ENCODE measurements around the gene RBFOX1.
A peak's percentile ranks its signal among the peaks of the same experiment; 100 is the strongest.

Gene RBFOX1

DNA sequence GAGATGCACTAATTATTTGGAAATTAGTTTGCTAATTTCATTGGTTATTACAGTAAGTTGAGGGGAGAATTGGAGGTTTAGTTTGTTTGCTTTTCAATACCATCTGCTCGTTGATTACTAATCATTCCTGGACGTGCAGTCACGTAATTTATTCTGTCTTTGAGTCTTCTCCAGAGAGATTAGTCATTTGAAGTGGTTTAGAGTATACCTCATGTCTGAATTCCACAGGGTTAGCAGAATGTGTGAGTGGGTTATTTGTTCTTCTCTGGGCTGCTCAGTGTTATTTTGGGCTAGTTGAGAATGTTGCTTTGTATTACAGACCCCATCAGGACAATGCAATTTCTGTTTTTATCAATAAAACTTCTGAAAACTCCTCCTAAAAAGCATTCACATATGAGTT is 265.0 kb downstream of the RBFOX1 start:
- DNase-seq (ENCODE audit: low read depth, low spot score): no peak

DNA sequence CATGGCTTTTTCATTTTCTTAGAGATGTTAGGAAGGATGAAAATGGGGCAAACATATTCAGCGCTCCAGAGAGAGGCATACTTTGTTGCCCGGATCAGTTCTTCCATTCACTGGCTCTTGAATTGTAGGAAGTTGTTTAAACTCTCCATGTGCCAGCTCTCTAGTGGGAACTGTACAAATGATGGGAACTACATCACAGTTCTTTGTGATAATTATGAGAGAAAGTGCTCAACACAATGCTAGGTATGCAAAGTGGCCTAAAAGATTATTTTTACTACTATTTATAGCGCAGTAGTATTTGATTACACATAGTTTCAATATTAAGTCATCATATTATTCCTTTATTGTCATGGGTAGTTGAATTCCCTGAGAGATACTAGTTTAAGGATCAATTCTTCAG is 268.5 kb downstream of the RBFOX1 start:
- no peak for DNase-seq (ENCODE audit: low read depth, low spot score)

DNA sequence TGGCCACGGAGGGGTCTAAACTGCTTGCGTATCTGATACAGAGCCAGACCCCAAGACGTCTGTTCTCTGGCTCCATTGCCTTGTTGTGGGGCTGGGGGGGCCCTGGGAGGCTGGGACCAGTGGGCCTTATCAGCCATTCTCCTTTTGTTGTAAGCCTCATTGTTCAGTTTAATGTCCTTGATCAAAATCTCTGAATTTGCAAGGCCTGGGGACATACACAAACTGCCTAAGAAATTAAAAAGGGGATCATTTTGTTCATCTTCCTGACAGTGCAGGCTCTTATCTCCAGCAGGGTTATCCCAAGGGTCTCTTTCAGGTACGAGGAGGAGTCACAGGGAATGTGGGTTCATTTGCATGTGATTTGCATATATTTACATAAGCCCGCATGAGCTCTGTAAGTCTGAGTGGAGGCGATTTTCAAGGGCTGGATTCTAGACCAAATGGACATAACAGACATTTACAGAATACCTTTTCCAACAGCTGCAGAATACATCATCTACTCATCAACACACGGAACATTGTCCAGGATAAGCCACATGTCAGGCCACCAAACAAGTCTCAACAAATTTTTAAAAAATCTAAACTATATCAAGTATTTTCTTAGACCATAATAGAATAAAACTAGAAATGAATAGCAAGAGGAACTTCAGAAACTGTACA is 269.8 kb downstream of the RBFOX1 start:
- no peak for DNase-seq (ENCODE audit: low read depth, low spot score)

DNA sequence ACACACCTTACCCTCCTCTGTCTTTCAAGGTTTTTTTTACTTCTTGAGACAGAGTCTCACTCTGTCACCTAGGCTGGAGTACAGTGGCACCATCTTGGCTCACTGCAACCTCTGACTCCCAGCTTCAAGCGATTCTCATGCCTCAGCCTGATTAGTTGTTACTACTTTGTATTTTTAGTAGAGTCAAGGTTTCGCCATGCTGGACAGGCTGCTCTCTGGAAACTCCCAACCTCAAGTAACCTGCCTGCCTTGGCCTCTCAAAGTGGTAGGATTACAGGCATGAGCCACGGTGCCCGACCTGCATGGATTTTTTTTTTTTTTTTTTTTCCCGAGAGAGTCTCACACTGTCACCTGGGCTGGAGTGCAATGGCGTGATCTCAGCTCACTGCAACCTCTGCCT is 273.2 kb downstream of the RBFOX1 start:
- no peak for DNase-seq (ENCODE audit: low read depth, low spot score)

DNA sequence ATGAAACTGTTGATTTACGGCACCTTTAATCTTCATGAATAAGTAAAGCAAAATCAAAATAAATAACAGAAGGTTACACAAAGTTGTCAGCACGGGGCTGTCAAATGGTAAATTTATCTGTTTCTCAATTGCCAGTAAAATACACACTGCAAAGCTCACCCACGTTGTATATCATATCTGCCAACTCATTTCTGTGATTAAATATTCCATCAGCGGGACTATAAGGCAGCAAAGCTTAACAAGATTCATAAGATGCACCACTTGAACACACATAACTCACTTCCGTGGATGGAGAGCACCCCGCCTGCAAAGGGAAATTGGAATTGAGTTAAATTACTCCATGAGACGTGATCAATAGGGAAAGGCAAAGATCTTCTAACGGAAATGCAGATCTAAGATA is 280.0 kb downstream of the RBFOX1 start:
- DNase-seq (ENCODE audit: low read depth, low spot score): no peak

DNA sequence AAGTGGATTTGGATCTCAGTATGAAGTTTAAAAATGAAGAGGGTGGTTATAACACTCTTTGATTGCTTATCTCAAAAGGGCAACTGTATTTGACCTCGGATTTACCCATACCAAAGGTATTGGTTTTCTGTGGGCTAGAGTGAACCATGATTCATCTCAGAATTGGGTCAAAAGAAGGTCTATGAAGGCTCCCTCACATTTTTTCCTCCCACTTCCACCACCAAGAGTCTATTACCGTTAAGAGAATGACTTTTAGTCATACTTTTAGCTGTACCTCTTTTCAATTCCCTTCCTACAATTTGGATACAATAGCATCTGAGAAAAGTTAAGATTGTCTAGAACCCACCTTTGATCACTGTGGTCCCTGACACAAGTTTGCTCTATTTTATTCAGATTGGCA is 280.9 kb downstream of the RBFOX1 start:
- DNase-seq (ENCODE audit: low read depth, low spot score): no peak

DNA sequence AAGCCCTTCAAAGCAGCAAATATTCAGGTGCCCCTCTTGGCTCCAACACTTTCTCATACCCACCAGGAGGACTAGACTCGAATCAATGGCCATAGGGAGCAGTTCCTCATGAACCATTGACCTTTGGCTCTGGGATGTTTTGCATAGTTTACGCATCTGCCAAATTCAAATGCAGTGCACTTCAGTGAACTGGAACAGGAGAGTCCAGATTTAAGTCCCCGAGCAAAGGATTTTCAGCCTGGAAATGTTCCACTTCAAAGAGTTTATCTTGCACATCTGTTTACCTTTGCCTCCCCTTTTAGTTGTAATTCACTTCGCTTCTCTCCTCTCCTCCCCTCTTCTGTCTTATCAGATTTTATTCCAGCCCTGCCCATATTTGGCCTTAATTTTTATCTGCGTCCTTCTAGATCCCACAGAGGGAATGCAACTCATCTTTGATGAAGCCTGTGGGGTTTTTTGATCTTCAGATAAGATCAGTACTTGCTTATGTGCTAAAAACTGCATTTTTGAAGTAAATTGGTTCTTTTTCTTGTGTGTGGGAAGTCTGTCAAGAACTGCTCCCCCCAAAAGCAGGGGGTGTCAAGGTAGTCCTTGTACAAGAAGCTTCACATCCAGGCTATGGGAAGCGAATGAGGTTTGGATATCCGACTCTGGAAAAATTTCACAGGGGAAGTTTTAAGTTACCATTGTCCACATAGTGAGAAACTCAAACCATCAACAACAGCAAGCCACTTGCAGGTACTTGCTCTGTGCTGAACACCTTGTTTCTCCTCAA is 281.6 kb downstream of the RBFOX1 start:
- no peak for DNase-seq (ENCODE audit: low read depth, low spot score)

DNA sequence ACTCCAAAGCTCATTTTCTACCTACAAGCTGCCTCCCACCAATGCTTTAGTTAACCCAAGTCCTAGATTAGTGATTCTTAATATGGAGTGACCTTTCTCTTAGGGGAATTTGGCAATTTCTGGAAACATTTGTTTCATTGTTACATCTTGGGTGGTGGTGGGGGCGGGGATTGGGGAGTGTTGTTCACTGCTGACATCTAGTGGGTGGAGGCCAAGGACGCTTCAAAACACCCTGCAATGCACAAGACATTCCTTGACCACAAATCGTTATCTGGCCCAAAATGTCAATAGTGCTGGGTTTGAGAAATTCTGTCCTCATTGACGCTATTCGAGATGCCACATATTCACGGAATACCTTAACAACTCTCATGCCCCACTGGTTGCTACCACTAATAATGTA is 282.9 kb downstream of the RBFOX1 start:
- no peak for DNase-seq (ENCODE audit: low read depth, low spot score)

DNA sequence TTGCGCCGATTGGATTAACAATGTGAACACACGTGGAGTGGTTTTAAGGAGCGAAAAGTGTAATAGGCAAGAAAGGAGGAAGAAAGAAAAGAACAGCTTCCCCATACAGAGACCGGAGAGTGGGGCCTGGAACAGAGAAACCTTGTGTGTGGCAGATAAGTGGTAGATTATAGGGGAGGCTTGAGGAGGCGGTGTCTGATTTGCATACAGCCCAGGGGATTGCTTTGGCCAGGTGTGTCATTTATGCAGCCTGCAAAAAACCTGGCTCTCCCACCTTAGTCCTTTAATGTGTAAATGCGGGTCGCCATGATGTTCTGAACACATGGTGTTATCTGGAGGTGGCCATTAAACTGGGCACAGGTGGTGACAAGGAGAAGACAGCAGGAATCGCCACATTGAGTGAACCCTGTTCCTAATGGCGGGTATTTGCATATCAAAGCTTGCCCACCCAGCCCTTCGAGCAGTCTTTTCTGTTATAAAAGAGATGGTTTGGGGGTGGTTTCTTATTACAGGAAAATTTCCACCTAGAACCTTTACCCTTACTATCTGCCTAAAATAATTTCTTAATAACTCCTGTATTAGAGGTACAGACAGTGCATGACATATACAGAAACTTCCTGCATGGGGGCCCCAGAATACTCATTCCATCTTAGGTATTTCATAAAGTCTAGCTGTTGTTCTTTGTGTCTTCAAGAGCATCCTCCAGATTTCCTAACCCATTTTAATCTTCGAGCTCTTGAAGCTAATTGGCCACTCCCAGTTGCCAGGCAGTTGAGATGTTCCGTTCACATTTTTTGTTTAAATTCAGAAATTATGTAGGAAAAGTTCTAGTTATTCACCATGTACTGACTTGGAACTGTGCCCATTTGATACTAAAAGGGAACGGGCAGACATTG is 292.5 kb downstream of the RBFOX1 start:
- no peak for DNase-seq (ENCODE audit: low read depth, low spot score)

DNA sequence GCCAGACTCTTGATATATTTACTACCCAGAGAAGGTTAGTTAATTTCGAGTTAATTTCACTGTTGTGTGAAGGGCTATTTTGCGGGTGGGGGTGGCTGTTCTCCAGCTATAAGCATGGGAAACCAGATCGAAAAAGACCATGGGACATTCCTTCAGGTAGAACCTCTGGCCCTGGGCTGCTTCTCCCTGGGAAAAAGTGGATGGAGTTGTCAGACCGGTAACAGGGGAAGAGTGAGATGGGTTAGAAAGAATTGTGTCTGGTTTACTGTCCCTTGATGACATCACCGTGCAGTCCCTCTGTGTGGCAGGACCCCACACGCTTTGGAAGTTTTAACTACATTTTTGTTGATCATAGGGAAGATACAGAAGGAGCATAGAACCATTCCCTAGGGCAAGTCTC is 296.3 kb downstream of the RBFOX1 start:
- no peak for DNase-seq (ENCODE audit: low read depth, low spot score)

DNA sequence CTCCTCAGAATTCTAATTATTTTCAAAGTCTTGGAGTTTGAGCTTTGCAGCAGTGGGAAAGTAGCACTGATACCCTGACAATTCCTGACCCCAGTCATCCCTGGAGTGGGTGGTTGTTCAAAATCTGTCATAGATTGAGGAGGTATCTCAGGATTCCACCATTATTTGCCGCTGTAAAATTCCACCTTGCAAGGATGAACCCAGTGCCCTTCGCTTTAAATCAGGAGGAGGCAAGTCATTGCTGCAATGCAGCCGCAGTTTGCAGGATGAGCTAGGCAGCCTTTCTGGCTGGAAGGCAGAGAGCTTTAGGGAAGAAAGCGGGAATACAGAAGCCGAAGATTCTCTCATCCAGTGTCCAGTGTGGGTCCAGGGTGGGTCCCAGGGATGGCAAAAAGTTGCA is 296.9 kb downstream of the RBFOX1 start:
- no peak for DNase-seq (ENCODE audit: low read depth, low spot score)

DNA sequence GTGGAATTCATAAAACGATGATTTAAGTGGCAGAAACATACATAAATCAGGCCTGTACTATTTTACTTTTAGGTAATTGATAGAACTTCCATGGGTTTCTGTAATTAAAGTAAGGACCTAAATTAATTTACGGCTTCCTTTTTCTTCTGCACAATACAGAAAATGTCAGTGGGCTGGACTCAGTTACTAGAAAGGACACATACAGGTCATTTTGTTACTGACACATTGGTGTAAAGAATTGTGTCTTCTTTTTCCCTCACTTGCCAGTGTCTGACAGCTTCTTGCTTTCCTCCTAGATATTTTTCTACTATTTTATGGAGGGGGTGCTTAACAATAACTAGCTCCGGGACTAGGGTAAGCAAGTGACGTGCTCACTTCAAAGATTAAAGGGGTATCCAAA is 304.8 kb downstream of the RBFOX1 start:
- no peak for DNase-seq (ENCODE audit: low read depth, low spot score)

DNA sequence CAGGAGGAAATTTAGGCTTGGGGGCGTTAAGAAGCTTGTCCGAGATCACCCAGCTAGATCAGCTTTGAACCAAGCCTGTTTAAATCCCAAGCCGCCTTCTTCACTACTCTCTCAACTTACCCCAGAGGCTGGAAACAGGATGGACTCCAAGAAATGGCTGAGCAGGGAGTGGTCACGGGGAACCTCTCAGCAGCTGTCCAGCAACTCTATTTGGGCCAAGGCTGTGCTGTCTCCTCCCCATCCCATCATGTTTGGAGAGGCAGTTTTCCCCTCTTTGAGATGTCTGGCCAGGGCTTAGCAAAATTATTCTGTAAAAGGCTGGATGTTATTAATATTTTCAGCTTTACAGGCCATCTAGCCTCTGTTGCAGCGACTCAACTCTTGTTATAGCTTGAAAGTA is 305.7 kb downstream of the RBFOX1 start:
- no peak for DNase-seq (ENCODE audit: low read depth, low spot score)

DNA sequence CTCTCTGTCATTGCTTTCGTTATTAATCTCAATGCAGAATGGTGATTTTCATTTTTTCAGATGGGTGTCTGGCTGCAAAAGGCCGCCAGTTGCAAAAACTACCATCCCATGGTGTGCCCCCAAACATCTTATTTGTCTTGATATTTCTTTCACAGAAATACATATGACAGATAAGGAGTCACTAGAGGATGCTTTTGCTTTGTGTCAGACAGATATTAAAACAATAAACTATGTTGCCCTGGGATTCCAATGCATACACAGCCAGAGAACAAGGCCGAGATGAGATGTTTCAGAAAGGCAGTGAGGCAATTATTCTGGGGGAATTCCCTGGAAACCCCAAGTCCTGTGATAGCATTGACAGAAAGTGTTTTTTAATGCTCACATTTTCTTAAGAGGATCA is 307.7 kb downstream of the RBFOX1 start:
- DNase-seq (ENCODE audit: low read depth, low spot score): no peak

DNA sequence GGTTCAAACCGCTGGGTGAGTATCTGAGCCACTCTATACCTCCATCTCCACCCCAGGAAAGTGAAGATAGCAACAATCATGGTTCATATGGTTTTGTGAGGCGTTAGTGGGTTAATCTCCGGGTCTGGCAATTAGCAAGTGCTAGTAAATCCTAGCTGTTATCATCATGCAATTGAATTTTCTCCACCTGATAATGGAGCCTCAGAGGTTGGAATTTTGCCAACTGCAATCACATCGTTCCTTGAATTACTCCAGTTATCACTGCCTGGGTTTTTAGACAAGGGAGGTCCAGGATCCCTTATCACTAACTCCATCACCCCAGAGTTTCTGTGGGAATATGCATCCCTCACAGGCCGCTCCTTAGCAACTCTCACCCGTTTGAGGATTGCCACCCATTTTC is 311.5 kb downstream of the RBFOX1 start:
- no peak for DNase-seq (ENCODE audit: low read depth, low spot score)

DNA sequence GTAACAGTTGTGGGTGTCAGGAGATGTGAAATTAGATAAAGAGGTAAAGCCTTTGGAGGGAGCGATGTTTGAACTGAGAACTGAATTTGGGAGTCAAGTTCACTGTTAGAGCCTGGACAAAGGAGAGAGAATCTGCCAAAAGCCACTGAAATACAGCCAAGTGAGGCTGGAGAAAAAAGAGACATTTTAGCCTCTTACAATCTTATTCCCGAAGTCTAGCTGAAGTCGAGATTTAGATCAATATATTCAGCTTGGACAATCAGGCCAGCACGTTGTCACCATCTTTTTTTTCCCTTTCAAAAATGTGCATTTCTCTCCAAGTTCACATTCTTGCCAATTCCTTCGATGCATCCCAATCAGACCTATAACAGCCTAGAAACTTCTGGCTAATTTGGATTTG is 312.2 kb downstream of the RBFOX1 start:
- no peak for DNase-seq (ENCODE audit: low read depth, low spot score)

DNA sequence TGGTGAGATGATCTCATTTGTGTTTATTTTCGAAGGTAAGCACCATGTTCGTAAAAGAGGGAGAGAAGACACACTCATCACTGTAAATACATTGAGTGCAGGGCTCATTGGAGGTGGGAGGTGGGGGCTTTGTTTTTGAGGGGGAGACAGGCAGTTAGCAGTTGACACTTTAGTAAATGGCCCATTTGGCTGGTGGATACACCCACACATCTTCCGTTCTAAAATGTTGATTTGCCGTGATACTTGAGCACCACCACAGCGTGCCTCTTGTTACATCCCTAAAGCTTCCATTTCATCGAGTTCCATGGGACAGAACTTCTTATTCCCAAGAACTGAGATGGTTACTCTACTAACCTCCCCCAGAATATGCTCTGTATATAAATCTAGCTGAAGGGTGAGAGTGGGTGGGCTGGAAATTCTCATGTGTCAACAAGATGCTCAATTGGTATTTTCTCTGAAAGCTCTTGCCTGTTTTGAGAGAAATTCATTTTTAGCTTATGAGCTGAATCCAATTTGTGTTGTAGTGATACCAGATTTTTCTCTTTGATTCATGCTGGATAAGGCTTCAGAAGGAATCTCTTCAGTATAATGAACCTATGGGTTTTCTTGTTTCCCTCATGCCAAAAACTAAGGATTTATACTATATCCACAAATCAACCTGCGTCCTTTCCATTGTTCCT is 314.3 kb downstream of the RBFOX1 start:
- DNase-seq (ENCODE audit: low read depth, low spot score): no peak

DNA sequence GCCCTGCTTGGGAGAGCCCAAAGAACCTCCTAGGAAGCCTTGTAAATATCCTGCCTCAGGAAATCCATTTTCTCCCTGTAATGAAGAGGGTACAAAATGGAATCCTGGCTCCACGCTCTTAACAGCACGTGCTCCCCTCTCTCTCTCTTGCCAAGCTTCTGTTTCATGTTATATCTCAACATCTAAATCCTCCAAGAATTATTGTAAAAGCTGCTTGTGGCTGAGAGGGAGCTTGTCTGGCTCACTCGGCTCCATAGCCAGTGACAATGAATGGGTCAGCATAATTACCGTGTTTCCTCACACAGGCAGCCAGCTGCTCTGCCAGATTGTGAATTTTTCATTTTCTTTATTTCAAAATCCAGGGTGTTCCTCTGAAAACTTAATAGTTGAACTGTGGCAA is 317.8 kb downstream of the RBFOX1 start:
- DNase-seq (ENCODE audit: low read depth, low spot score): no peak

DNA sequence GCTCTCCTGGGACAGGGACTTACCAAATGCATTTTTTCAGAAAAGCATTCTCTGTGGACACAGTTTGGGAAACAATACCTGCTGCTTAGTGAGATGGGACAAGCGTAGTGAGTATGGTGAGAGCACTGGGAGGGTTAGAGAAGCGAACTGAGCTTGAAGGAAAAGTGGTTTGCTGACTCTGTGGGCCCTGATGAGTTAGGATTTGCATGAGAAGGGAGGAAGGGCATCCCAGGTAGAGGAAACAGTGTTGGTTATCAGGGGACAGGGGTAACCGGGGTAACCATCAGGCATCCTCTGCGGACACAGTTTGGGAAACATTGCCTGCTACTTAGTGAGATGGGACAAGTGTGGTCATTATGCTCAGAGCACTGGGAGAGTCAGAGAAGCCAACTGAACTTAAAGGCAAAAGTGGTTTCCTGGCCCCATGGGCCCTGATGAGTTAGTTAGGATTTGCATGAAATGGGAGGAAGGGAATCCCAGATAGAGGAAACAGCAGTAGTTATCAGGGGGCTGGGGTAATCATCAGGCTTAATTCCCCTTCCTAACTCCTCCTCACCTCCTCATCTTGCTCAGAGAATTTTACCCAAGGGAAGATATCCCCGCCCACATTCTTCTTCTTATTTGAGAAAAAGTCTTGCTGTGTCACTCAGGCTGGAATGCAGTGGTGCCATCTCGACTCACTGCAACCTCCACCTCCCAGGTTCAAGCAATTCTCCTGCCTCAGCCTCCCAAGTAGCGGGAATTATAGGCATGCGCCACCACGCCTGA is 319.3 kb downstream of the RBFOX1 start:
- DNase-seq (ENCODE audit: low read depth, low spot score): peak; percentile 15

DNA sequence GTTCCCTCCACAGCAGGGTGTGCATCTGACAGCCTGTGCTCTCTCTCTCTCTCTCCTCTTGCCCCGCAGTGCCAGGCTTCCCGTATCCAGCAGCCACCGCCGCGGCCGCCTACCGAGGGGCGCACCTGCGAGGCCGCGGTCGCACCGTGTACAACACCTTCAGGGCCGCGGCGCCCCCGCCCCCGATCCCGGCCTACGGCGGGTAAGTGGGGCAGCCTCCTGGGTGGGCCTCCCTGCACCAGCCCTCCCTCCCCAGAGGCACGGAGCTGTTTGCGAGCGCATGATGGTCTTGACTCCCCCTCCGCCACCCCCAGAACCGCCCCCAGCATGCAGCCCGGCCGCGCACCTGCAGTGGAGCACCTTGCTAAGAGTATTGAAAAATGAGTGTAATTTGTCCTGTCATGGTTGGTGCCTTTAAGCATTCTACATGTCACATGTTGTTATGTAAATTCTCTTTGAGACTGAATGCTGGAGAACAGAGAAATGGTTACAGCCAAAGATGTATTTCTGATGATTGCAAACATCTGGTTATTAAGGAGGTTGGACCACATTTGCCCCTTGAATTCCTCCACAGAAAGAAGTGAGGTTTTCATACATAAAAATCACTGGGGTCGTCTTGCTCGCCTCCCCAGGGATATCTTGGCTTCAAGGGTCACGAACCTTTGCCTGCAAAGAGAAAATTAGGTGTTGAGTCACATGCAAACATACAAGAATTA is 321.3 kb downstream of the RBFOX1 start:
- DNase-seq (ENCODE audit: low read depth, low spot score): no peak

DNA sequence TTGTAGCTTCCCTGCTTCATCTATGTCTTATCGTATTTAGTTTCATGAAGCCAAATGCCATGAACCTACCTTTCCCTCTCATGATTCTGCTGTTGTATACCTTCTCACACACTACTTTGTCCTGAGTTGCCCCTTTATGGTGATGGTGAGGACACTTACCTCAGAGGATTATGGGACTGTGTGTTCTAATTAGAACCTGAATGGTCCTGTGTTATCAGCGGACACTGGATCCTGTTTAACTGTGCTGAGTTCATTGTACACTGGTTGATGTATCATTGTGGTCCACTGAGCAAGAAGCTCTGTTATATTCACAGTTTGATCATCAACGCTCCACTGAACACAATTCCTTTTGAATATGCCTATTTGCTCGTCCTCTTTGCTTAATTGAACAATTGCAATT is 343.0 kb downstream of the RBFOX1 start:
- DNase-seq (ENCODE audit: low read depth, low spot score): no peak
